Kidney epithelial cell (primary cell): ENCODE measurements around the gene FOXJ1. TPM values are rescaled to one million over a fixed set of nuclear protein-coding genes. Genes with fewer than 3 reads are reported as not detected.
A peak's percentile ranks its signal among the peaks of the same experiment; 100 is the strongest.

Source experiments
- DNase-seq: peaks from one replicate; pipeline ENCODE4 v3.0.0-alpha.2; 2010; ENCODE audit warnings: low read depth
- H3K27me3 ChIP-seq: 2 replicates; pipeline ENCODE4 v1.6.0; 2011; ENCODE audit warnings: low read length; ENCODE audit not compliant: control insufficient read depth, insufficient read depth
- H3K36me3 ChIP-seq: 2 replicates; pipeline ENCODE4 v1.5.1; 2011; ENCODE audit warnings: low read length; ENCODE audit not compliant: control insufficient read depth, insufficient read depth
- H3K4me3 ChIP-seq: 2 replicates; pipeline ENCODE4 v1.5.1; 2011; ENCODE audit warnings: low read depth, mild to moderate bottlenecking, control low read depth, low read length
- total RNA-seq: library from RNA; depleted of rRNA; stranded (reverse); fragments of >200 nt; gene quantifications from 2 replicates; pipeline ENCODE4 v1.2.3, GENCODE V29; 2015
- TF ChIP-seq, protein P1 (sequence below): IDR thresholded peaks from 2 replicates; pipeline ENCODE4 v1.5.1; 2011; ENCODE audit warnings: mild to moderate bottlenecking, moderate library complexity, low read length, control low read depth, inconsistent platforms; ENCODE audit not compliant: insufficient read depth, poor library complexity, severe bottlenecking

FOXJ1 gene
- total RNA-seq, 1 donor from 2014 or later, result 3.0 TPM

DNA sequence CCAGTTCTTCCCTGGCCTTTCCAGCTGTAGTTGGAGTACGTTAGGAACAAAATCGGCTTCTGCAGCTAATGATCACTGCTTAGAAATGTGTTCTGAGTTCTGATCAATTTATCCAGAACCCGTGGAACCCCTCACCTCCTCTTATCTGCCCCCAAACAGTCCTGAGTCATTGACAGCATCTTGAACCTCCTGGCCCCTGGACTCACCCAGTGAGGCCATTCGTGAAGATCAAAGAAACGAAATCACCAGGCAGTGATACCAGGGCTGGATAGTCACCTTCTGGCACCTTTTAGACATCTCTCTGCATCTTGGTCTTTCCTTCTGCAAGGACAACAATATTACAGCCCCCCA, 20.4 kb downstream of the FOXJ1 start:
- H3K36me3 ChIP-seq, result no peaks in the 10 kb centered on the region
- no peak for DNase-seq
- H3K4me3 ChIP-seq, result no peak overlapping the region
- H3K27me3 ChIP-seq, result no peaks in the 10 kb centered on the region
- TF ChIP-seq, protein P1, sequence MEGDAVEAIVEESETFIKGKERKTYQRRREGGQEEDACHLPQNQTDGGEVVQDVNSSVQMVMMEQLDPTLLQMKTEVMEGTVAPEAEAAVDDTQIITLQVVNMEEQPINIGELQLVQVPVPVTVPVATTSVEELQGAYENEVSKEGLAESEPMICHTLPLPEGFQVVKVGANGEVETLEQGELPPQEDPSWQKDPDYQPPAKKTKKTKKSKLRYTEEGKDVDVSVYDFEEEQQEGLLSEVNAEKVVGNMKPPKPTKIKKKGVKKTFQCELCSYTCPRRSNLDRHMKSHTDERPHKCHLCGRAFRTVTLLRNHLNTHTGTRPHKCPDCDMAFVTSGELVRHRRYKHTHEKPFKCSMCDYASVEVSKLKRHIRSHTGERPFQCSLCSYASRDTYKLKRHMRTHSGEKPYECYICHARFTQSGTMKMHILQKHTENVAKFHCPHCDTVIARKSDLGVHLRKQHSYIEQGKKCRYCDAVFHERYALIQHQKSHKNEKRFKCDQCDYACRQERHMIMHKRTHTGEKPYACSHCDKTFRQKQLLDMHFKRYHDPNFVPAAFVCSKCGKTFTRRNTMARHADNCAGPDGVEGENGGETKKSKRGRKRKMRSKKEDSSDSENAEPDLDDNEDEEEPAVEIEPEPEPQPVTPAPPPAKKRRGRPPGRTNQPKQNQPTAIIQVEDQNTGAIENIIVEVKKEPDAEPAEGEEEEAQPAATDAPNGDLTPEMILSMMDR, result no peak

DNA sequence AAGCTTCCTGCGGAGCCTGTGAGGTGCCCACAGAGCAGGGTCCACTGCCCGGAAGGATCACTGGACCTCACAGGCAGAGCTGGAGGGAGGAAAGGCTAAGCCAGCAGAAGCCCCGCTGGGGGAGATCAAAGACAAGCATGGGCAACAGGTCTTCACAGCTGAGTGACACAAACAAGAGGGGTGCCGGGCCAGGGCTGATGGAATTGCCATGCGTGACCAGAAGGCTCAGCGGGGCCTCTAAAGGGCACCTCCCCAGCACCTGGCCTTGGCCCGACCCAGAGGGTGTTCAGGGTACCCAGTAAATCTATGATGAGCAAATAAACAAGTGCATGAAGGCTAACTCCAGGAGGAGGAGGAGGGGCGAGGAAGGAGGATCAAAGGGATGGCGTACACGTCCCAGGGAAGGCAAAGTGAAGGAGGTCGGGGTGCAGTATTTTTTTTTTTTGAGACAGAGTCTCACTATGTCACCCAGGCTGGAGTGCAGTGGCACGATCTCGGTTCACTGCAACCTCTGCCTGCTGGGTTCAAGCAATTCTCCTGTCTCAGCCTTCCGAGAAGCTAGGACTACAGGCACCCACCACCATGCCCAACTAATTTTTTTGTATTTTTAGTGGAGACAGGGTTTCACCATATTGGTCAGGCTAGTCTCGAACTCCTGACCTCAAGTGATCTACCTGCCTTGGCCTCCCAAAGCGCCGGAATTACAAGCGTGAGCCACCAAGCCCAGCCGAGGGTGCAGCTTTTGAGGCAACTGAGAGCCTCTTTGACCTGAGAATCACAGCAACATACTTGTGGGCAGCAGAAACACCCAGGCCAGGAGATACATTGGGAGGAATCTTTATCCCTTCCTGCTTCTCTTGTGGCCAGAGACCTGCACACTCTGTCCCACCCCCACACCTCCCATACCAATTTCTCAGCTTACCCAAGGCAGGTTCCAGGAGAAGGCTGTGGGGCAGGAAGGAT, 21.4 kb downstream of the FOXJ1 start:
- no peak overlapping the region for H3K4me3 ChIP-seq
- H3K27me3 ChIP-seq, result no peaks in the 10 kb centered on the region
- TF ChIP-seq, protein P1, result no peak
- no peak for DNase-seq
- H3K36me3 ChIP-seq, result no peaks in the 10 kb centered on the region

- TF ChIP-seq, protein P1, result no peak
- no peak for DNase-seq
- no peaks in the 10 kb centered on the region for H3K36me3 ChIP-seq
- no peak overlapping the region for H3K4me3 ChIP-seq
- no peaks in the 10 kb centered on the region for H3K27me3 ChIP-seq
Measured at GRCh38 chr17:76115138-76115754, 25.8 kb downstream of the FOXJ1 start.

DNA sequence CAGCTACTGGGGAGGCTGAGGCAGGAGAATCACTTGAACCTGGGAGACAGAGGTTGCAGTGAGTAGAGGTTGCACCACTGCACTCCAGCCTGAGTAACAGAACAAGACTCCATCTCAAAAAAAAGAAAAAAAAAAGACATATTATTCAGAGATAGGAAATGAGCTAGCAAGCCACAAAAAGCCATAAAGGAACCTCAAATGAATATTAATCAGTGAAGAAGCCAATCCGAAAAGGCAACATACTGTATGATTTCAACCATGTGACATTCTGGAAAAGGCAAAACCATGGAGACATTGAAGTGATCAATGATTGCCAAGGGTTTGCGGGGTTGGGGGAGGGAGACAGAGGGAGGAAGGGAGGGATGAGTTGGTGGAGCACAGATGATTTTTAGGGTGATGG, 29.1 kb downstream of the FOXJ1 start:
- no peak for DNase-seq
- Histone ChIP-seq H3K27me3 (no peaks in the 10 kb centered on the region), H3K4me3 (no peak overlapping the region), H3K36me3 (no peaks in the 10 kb centered on the region)
- TF ChIP-seq, protein P1, result no peak

DNA sequence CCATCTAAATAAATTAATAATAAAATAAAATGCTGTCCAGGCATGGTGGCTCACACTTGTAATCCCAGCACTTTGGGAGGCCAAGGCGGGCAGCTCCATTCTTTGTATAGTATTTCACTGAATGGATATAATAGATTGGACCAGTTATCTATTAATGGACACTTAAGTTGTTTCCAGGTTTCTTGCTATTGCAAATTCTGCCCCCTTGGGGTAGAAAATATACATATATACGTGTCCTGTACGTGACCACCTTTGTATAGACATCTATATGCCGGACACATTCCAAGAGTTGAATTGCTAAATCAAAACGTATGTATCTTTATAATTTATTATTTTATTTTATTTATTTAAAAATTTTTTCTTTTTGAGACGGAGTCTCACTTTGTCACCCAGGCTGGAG, 33.5 kb downstream of the FOXJ1 start:
- Histone ChIP-seq H3K4me3 (no peak overlapping the region), H3K27me3 (no peaks in the 10 kb centered on the region), H3K36me3 (no peaks in the 10 kb centered on the region)
- no peak for DNase-seq
- TF ChIP-seq, protein P1, result peak; percentile 7
